RWPE2 (cell line): ENCODE data around the gene PIRT.

Experiments
- ATAC-seq: fragments of 200-7000 bp; cut with Tn5 transposase; 3 replicates; pipeline ENCODE4 v1.9.1; 2021; ENCODE audit warnings: low read depth
- DNase-seq: peaks from one replicate; pipeline ENCODE4 v3.0.0-alpha.2; 2020; ENCODE audit warnings: low spot score
- H3K27ac ChIP-seq: fragments of 450-650 bp; 2 replicates; pipeline ENCODE4 v1.5.1; 2017; ENCODE audit warnings: mild to moderate bottlenecking; ENCODE audit not compliant: poor library complexity, severe bottlenecking
- H3K27me3 ChIP-seq: fragments of 250-450 bp; sonication (Bioruptor Pico); 2 replicates; pipeline ENCODE4 v1.5.1; 2021; ENCODE audit warnings: mild to moderate bottlenecking, moderate library complexity; ENCODE audit not compliant: insufficient read depth, poor library complexity, severe bottlenecking
- H3K36me3 ChIP-seq: fragments of 250-450 bp; sonication (Bioruptor Pico); 2 replicates; pipeline ENCODE4 v1.5.1; 2020; ENCODE audit warnings: low read depth, mild to moderate bottlenecking, moderate library complexity
- H3K4me1 ChIP-seq: fragments of 250-450 bp; sonication (Bioruptor Pico); 2 replicates; pipeline ENCODE4 v1.5.1; 2021; ENCODE audit warnings: mild to moderate bottlenecking, moderate library complexity; ENCODE audit not compliant: insufficient read depth, poor library complexity, severe bottlenecking
- H3K4me3 ChIP-seq: fragments of 250-450 bp; sonication (Bioruptor Pico); 2 replicates; pipeline ENCODE4 v1.5.1; 2021; ENCODE audit warnings: mild to moderate bottlenecking, moderate library complexity; ENCODE audit not compliant: severe bottlenecking
- H3K9me3 ChIP-seq: fragments of 250-450 bp; sonication (Bioruptor Pico); 2 replicates; pipeline ENCODE4 v1.5.1; 2021; ENCODE audit warnings: mild to moderate bottlenecking, moderate library complexity; ENCODE audit not compliant: severe bottlenecking
- CTCF ChIP-seq: fragments of 450-650 bp; IDR thresholded peaks from one replicate; pipeline ENCODE4 v1.5.1; 2017; ENCODE audit warnings: mild to moderate bottlenecking, moderate library complexity; ENCODE audit not compliant: poor library complexity, severe bottlenecking

PIRT gene

GRCh38 chr17:10799407-10799806, 38.5 kb downstream of the PIRT start:
- H3K27me3 ChIP-seq = no peaks in the 10 kb centered on the region
- no peaks in the 10 kb centered on the region for H3K36me3 ChIP-seq
- peak overlapping the region; percentile 15 for H3K27ac ChIP-seq
- no peak for TF ChIP-seq CTCF
- H3K9me3 ChIP-seq = no peaks in the 10 kb centered on the region
- DNase-seq = no peak
- H3K4me3 ChIP-seq = no peak overlapping the region
- H3K4me1 ChIP-seq = no peaks in the 10 kb centered on the region
- no peak for ATAC-seq

GRCh38 chr17:10798910-10799309, 39.0 kb downstream of the PIRT start:
- no peak overlapping the region for H3K4me3 ChIP-seq
- H3K9me3 ChIP-seq = no peaks in the 10 kb centered on the region
- no peak overlapping the region for H3K27ac ChIP-seq
- H3K4me1 ChIP-seq = no peaks in the 10 kb centered on the region
- H3K36me3 ChIP-seq = no peaks in the 10 kb centered on the region
- ATAC-seq (no peak), DNase-seq (no peak)
- TF ChIP-seq CTCF = no peak
- no peaks in the 10 kb centered on the region for H3K27me3 ChIP-seq

GRCh38 chr17:10798332-10798749, 39.5 kb downstream of the PIRT start:
- no peaks in the 10 kb centered on the region for H3K9me3 ChIP-seq
- no peak overlapping the region for H3K27ac ChIP-seq
- TF ChIP-seq CTCF = no peak
- no peak for DNase-seq
- H3K27me3 ChIP-seq = no peaks in the 10 kb centered on the region
- no peak for ATAC-seq
- H3K36me3 ChIP-seq = no peaks in the 10 kb centered on the region
- H3K4me3 ChIP-seq = no peak overlapping the region
- H3K4me1 ChIP-seq = no peaks in the 10 kb centered on the region

GRCh38 chr17:10797476-10798328, 40.2 kb downstream of the PIRT start:
- DNase-seq = no peak
- TF ChIP-seq CTCF = no peak
- Histone ChIP-seq H3K27me3 (no peaks in the 10 kb centered on the region), H3K4me3 (no peak overlapping the region), H3K36me3 (no peaks in the 10 kb centered on the region), H3K27ac (no peak overlapping the region), H3K4me1 (no peaks in the 10 kb centered on the region), H3K9me3 (no peaks in the 10 kb centered on the region)
- no peak for ATAC-seq

GRCh38 chr17:10793816-10794215, 44.1 kb downstream of the PIRT start:
- DNase-seq = no peak
- Histone ChIP-seq H3K36me3 (no peaks in the 10 kb centered on the region), H3K27ac (no peak overlapping the region)

More at GRCh38 chr17:10793816-10794215, 44.1 kb downstream of the PIRT start:
- TF ChIP-seq CTCF = no peak
- Histone ChIP-seq H3K4me1 (no peaks in the 10 kb centered on the region), H3K4me3 (no peak overlapping the region), H3K9me3 (no peaks in the 10 kb centered on the region), H3K27me3 (no peaks in the 10 kb centered on the region)
- no peak for ATAC-seq
